Liver (tissue), 9 donors: Measurements from ENCODE around the gene KRT36. TPM values are rescaled to one million over a fixed set of nuclear protein-coding genes. Genes with fewer than 3 reads are reported as not detected.

ENCODE experiments used
- DNase-seq: peaks from one replicate; pipeline ENCODE4 v3.0.0-alpha.2; 2017; ENCODE audit warnings: low spot score
- H3K27ac ChIP-seq, 2 donors: one replicate each; pipeline ENCODE4 v1.7.0; 2013; ENCODE audit warnings: inconsistent platforms in 2 of 2, low read length in 2 of 2, control low read depth in 1 of 2, low read depth in 1 of 2, mild to moderate bottlenecking in 1 of 2
- H3K27me3 ChIP-seq, 4 donors: one replicate each; pipeline versions ENCODE4 v1.6.1 to v1.7.0; 2013; ENCODE audit warnings: low read length in 3 of 4, inconsistent platforms in 1 of 4, mild to moderate bottlenecking in 1 of 4, moderate library complexity in 1 of 4; ENCODE audit not compliant: control insufficient read depth in 4 of 4, insufficient read depth in 4 of 4
- H3K36me3 ChIP-seq, 4 donors: one replicate each; pipeline versions ENCODE4 v1.6.1 to v1.7.0; 2013; ENCODE audit warnings: low read length in 3 of 4, mild to moderate bottlenecking in 3 of 4, low read depth in 1 of 4, moderate library complexity in 1 of 4; ENCODE audit not compliant: control insufficient read depth in 4 of 4, insufficient read depth in 3 of 4
- H3K4me1 ChIP-seq, 4 donors: one replicate each; pipeline versions ENCODE4 v1.6.1 to v1.7.0; 2013; ENCODE audit warnings: low read length in 3 of 4, mild to moderate bottlenecking in 3 of 4, moderate library complexity in 1 of 4; ENCODE audit not compliant: control insufficient read depth in 4 of 4, insufficient read depth in 4 of 4
- H3K4me3 ChIP-seq, 3 donors: one replicate each; pipeline versions ENCODE4 v1.6.1 to v1.7.0; 2013; ENCODE audit warnings: low read length in 3 of 3, control low read depth in 1 of 3, low read depth in 1 of 3, mild to moderate bottlenecking in 1 of 3
- H3K9ac ChIP-seq, 2 donors: one replicate each; pipeline ENCODE4 v1.7.0; 2013; ENCODE audit warnings: low read length in 2 of 2, mild to moderate bottlenecking in 2 of 2, moderate library complexity in 2 of 2, control low read depth in 1 of 2, low read depth in 1 of 2
- H3K9me3 ChIP-seq, 4 donors: one replicate each; pipeline versions ENCODE4 v1.6.1 to v1.7.0; 2013; ENCODE audit warnings: low read length in 3 of 4; ENCODE audit not compliant: control insufficient read depth in 4 of 4
- EGR1 ChIP-seq, 2 donors: IDR thresholded peaks; 2 replicates each; pipeline ENCODE4 v1.6.1; 2016 to 2018; ENCODE audit warnings: antibody characterized with exemption in 2 of 2, low read depth in 2 of 2
- FOXA1 ChIP-seq: IDR thresholded peaks from 2 replicates; pipeline ENCODE4 v1.6.1; 2016; ENCODE audit warnings: antibody characterized with exemption
- FOXA2 ChIP-seq: IDR thresholded peaks from 2 replicates; pipeline ENCODE4 v1.6.1; 2016; ENCODE audit warnings: antibody characterized with exemption
- GABPA ChIP-seq, 2 donors: IDR thresholded peaks in 1 of 2; conservative IDR thresholded peaks in 1 of 2; 2 replicates each; pipeline ENCODE4 v1.6.1; 2016; ENCODE audit warnings: antibody characterized with exemption in 2 of 2, mild to moderate bottlenecking in 1 of 2, moderate library complexity in 1 of 2
- HNF4A ChIP-seq, 2 donors: conservative IDR thresholded peaks; 2 replicates each; pipeline ENCODE4 v1.6.1; 2016; ENCODE audit warnings: antibody characterized with exemption in 2 of 2, mild to moderate bottlenecking in 2 of 2
- HNF4G ChIP-seq: IDR thresholded peaks from 2 replicates; pipeline ENCODE4 v1.6.1; 2016; ENCODE audit warnings: antibody characterized with exemption
- JUND ChIP-seq, 2 donors: IDR thresholded peaks; 2 replicates each; pipeline ENCODE4 v1.6.1; 2016; ENCODE audit warnings: antibody characterized with exemption in 2 of 2
- NR2F2 ChIP-seq: IDR thresholded peaks from 2 replicates; pipeline ENCODE4 v1.6.1; 2016; ENCODE audit warnings: antibody characterized with exemption
- RAD21 ChIP-seq, 2 donors: IDR thresholded peaks; 2 replicates each; pipeline ENCODE4 v1.6.1; 2016; ENCODE audit warnings: antibody characterized with exemption in 2 of 2, mild to moderate bottlenecking in 2 of 2
- RXRA ChIP-seq, 2 donors: IDR thresholded peaks; 2 replicates each; pipeline ENCODE4 v1.6.1; 2017 to 2018; ENCODE audit warnings: antibody characterized with exemption in 2 of 2, mild to moderate bottlenecking in 1 of 2
- SP1 ChIP-seq: IDR thresholded peaks from 2 replicates; pipeline ENCODE4 v1.6.1; 2018; ENCODE audit warnings: antibody characterized with exemption, mild to moderate bottlenecking
- TAF1 ChIP-seq: conservative IDR thresholded peaks from 2 replicates; pipeline ENCODE4 v1.6.1; 2016; ENCODE audit warnings: antibody characterized with exemption, mild to moderate bottlenecking
- YY1 ChIP-seq: IDR thresholded peaks from 2 replicates; pipeline ENCODE4 v1.6.1; 2016; ENCODE audit warnings: antibody characterized with exemption, mild to moderate bottlenecking
- WGBS: extraction: QIAGEN DNeasy Blood & Tissue Kit; methylation state at CpG from one replicate; pipeline ENCODE4 v1.1.7; 2013; 5-methylcytosine and 5-hydroxymethylcytosine counted together
- polyA plus RNA-seq, 2 donors: library from polyadenylated mRNA; stranded (reverse) in 1 of 2; unstranded in 1 of 2; fragments of 200-250 nt in 1 of 2; fragments of >200 nt in 1 of 2; fragmentation: Nextera tagmentation in 1 of 2; extraction: Ambion mirVana in 1 of 2; gene quantifications; one replicate each; pipeline versions ENCODE4 v1.2.1 to v1.2.3, GENCODE V29; 2013 to 2015
- total RNA-seq, 2 donors: library from RNA; depleted of rRNA; stranded (reverse); fragments of >200 nt; gene quantifications; one replicate each; pipeline ENCODE4 v1.2.3, GENCODE V29; 2014
- TF ChIP-seq, protein P1 (sequence below): IDR thresholded peaks from 2 replicates; pipeline ENCODE4 v1.6.1; 2016; ENCODE audit warnings: antibody characterized with exemption
- TF ChIP-seq, protein P2 (sequence below): IDR thresholded peaks from 2 replicates; pipeline ENCODE4 v1.6.1; 2016; ENCODE audit warnings: antibody characterized with exemption, mild to moderate bottlenecking
- TF ChIP-seq, protein P3 (sequence below): IDR thresholded peaks from 2 replicates; pipeline ENCODE4 v1.6.1; 2016; ENCODE audit warnings: antibody characterized with exemption
- TF ChIP-seq, protein P4 (sequence below): IDR thresholded peaks from 2 replicates; pipeline ENCODE4 v1.6.1; 2016; ENCODE audit warnings: antibody characterized with exemption
- TF ChIP-seq, protein P5 (sequence below): fragments of 150-350 bp; IDR thresholded peaks from 2 replicates; pipeline ENCODE4 v1.5.1; 2017; ENCODE audit warnings: improper control_type of control experiment, low read depth, low read length; ENCODE audit not compliant: missing input control
- donor health status: healthy.
- donor health status: healthy.
- donor health status: healthy.
- donor health status: healthy.
- donor health status: healthy.

The KRT36 gene
- total and polyA plus RNA-seq, 4 donors = 0.05 TPM; not detected in 3

DNA sequence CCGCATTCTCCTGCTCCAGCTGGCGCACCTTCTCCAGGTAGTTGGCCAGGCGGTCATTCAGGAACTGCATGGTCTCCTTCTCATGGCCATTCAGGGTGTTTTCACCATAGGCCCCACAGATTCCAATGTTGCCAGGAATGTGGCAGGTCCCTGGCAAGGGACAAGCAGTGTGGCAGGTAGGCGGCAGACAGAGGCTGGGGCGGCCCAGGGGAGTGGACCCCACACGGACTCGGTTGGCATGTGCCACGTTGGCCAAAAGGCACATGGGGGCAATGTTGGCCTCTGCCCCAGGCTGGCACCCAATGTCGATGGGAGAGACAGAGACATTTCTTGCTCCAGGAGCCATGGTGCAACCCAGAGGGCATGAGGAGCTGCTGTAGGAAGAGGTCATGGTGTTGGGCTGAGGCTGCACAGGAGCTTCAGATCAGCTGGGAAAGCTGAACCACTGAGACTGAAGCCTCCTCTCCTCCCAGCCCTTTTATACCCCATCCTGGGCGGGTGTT lies 49.1 kb downstream of the KRT36 start, which contains the start of gene KRT38:
Gene KRT38 (minus strand): TSS at position 453 of the 503 bp plus-strand sequence. CDS start 62 bp downstream, at position 391.
- H3K27me3 ChIP-seq = peaks cover 0 to 6% (median 0%) of the 10 kb centered on the region in 4 donors
- peaks cover 0 to 3% (median 0%) of the 10 kb centered on the region in 4 donors for H3K4me1 ChIP-seq
- no peaks in the 10 kb centered on the region for H3K36me3 ChIP-seq
- 94% methylated on average over 10 of the region's 10 CpGs for WGBS
- no peak within 1 kb of the TSS for H3K9ac ChIP-seq
- H3K27ac ChIP-seq = no peak within 1 kb of the TSS
- TF ChIP-seq, protein P1, sequence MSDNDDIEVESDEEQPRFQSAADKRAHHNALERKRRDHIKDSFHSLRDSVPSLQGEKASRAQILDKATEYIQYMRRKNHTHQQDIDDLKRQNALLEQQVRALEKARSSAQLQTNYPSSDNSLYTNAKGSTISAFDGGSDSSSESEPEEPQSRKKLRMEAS = no peak
- TF ChIP-seq FOXA1 (no peak), NR2F2 (no peak), TAF1 (no peak), FOXA2 (no peak), EGR1 (IDR thresholded peaks at IDR 0.05; ENCODE audit: low read depth in 2 of 2) (no peak), HNF4G (no peak), RXRA (IDR thresholded peaks at IDR 0.05) (no peak), YY1 (no peak), SP1 (no peak), JUND (IDR thresholded peaks at IDR 0.05) (no peak), RAD21 (IDR thresholded peaks at IDR 0.05) (no peak)
- TF ChIP-seq, protein P2, sequence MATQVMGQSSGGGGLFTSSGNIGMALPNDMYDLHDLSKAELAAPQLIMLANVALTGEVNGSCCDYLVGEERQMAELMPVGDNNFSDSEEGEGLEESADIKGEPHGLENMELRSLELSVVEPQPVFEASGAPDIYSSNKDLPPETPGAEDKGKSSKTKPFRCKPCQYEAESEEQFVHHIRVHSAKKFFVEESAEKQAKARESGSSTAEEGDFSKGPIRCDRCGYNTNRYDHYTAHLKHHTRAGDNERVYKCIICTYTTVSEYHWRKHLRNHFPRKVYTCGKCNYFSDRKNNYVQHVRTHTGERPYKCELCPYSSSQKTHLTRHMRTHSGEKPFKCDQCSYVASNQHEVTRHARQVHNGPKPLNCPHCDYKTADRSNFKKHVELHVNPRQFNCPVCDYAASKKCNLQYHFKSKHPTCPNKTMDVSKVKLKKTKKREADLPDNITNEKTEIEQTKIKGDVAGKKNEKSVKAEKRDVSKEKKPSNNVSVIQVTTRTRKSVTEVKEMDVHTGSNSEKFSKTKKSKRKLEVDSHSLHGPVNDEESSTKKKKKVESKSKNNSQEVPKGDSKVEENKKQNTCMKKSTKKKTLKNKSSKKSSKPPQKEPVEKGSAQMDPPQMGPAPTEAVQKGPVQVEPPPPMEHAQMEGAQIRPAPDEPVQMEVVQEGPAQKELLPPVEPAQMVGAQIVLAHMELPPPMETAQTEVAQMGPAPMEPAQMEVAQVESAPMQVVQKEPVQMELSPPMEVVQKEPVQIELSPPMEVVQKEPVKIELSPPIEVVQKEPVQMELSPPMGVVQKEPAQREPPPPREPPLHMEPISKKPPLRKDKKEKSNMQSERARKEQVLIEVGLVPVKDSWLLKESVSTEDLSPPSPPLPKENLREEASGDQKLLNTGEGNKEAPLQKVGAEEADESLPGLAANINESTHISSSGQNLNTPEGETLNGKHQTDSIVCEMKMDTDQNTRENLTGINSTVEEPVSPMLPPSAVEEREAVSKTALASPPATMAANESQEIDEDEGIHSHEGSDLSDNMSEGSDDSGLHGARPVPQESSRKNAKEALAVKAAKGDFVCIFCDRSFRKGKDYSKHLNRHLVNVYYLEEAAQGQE = no peak
- DNase-seq = no peak
- H3K4me3 ChIP-seq = no peak within 1 kb of the TSS
- H3K9me3 ChIP-seq = no peaks in the 10 kb centered on the region

DNA sequence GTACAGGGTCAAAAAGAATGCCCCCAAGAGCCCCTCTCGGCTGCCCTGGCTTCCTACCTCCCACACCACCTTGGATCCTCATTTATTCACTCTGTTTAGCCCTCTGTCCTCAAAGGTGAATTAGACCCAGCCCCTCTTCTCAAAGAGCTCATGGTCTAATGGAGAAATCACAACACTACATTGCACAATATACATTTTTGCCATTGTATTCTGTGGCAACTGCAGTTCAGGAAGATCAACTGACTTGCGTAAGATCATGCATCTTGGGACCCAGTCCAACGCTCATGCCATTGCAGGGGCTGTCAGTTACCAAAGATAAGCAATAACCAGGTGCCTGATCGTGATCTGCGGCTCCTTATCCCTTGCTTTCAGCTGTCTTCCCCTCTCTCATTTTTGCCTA lies 50.3 kb downstream of the KRT36 start:
- H3K4me1 ChIP-seq = peaks cover 0 to 2% (median 0%) of the 10 kb centered on the region in 4 donors
- H3K27ac ChIP-seq = no peak overlapping the region
- no peak overlapping the region for H3K9ac ChIP-seq
- H3K4me3 ChIP-seq = no peak overlapping the region
- 68% methylated on average over 5 of the region's 5 CpGs for WGBS
- H3K27me3 ChIP-seq = peaks cover 0 to 6% (median 0%) of the 10 kb centered on the region in 4 donors
- H3K9me3 ChIP-seq = no peaks in the 10 kb centered on the region
- no peak for DNase-seq
- no peaks in the 10 kb centered on the region for H3K36me3 ChIP-seq
- no peak for TF ChIP-seq RXRA (IDR thresholded peaks at IDR 0.05)
- no peak for TF ChIP-seq FOXA2
- TF ChIP-seq, protein P3, sequence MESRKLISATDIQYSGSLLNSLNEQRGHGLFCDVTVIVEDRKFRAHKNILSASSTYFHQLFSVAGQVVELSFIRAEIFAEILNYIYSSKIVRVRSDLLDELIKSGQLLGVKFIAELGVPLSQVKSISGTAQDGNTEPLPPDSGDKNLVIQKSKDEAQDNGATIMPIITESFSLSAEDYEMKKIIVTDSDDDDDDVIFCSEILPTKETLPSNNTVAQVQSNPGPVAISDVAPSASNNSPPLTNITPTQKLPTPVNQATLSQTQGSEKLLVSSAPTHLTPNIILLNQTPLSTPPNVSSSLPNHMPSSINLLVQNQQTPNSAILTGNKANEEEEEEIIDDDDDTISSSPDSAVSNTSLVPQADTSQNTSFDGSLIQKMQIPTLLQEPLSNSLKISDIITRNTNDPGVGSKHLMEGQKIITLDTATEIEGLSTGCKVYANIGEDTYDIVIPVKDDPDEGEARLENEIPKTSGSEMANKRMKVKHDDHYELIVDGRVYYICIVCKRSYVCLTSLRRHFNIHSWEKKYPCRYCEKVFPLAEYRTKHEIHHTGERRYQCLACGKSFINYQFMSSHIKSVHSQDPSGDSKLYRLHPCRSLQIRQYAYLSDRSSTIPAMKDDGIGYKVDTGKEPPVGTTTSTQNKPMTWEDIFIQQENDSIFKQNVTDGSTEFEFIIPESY = no peak
- TF ChIP-seq, protein P1 = no peak
- no peak for TF ChIP-seq YY1
- TF ChIP-seq, protein P4, sequence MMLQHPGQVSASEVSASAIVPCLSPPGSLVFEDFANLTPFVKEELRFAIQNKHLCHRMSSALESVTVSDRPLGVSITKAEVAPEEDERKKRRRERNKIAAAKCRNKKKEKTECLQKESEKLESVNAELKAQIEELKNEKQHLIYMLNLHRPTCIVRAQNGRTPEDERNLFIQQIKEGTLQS = no peak
- TF ChIP-seq HNF4A (conservative IDR thresholded peaks at IDR 0.05) = no peak
- TF ChIP-seq FOXA1 = no peak
- TF ChIP-seq GABPA (IDR thresholded peaks at IDR 0.05 in 1 of 2, conservative IDR thresholded peaks at IDR 0.05 in 1 of 2) = no peak
- TF ChIP-seq, protein P5, sequence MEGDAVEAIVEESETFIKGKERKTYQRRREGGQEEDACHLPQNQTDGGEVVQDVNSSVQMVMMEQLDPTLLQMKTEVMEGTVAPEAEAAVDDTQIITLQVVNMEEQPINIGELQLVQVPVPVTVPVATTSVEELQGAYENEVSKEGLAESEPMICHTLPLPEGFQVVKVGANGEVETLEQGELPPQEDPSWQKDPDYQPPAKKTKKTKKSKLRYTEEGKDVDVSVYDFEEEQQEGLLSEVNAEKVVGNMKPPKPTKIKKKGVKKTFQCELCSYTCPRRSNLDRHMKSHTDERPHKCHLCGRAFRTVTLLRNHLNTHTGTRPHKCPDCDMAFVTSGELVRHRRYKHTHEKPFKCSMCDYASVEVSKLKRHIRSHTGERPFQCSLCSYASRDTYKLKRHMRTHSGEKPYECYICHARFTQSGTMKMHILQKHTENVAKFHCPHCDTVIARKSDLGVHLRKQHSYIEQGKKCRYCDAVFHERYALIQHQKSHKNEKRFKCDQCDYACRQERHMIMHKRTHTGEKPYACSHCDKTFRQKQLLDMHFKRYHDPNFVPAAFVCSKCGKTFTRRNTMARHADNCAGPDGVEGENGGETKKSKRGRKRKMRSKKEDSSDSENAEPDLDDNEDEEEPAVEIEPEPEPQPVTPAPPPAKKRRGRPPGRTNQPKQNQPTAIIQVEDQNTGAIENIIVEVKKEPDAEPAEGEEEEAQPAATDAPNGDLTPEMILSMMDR = no peak
- no peak for TF ChIP-seq RAD21 (IDR thresholded peaks at IDR 0.05)
